Natural killer cell treated with Interleukin-12 subunit alpha and Interleukin-12 subunit beta and Interleukin-15 and Interleukin-18, amount 100 ng/mL, for 72 hours (primary cell): ENCODE measurements around the gene STRIP1. TPM values are rescaled to one million over a fixed set of nuclear protein-coding genes. Genes with fewer than 3 reads are reported as not detected.

Experiments
- ATAC-seq, 2 donors: fragments of 150-1000 bp; cut with Tn5 transposase in 1 of 2; sonication (Bioruptor Pico), chemical (Tn5 transposase) in 1 of 2; 2 replicates each; pipeline ENCODE4 v1.10.0; 2021
- DNase-seq: peaks from one replicate; pipeline ENCODE4 v3.0.0; 2022; ENCODE audit warnings: low spot score
- H3K27ac Mint-ChIP-seq, 2 donors: 1 replicate in 1 of 2; 2 replicates in 1 of 2; pipeline ENCODE4 v1.8.0; 2022; ENCODE audit warnings: mixed read lengths in 2 of 2, mild to moderate bottlenecking in 1 of 2, moderate library complexity in 1 of 2
- H3K27me3 Mint-ChIP-seq, 2 donors: 1 replicate in 1 of 2; 2 replicates in 1 of 2; pipeline ENCODE4 v1.8.0; 2022; ENCODE audit warnings: mixed read lengths in 2 of 2
- H3K36me3 Mint-ChIP-seq: one replicate; pipeline ENCODE4 v1.8.0; 2022; ENCODE audit warnings: mixed read lengths
- H3K4me1 Mint-ChIP-seq, 2 donors: 1 replicate in 1 of 2; 2 replicates in 1 of 2; pipeline ENCODE4 v1.8.0; 2022; ENCODE audit warnings: low read depth in 2 of 2, mixed read lengths in 2 of 2, mild to moderate bottlenecking in 1 of 2
- H3K4me3 Mint-ChIP-seq: one replicate; pipeline ENCODE4 v1.8.0; 2022; ENCODE audit warnings: mixed read lengths
- H3K9me3 Mint-ChIP-seq: 2 replicates; pipeline ENCODE4 v1.8.0; 2022; ENCODE audit warnings: mixed read lengths
- total RNA-seq, 2 donors: library from RNA; stranded (reverse); gene quantifications; one replicate each; pipeline ENCODE4 v1.2.3, GENCODE V29; 2022

STRIP1 gene
- total RNA-seq, 2 donors from 2014 or later, result 38.9 to 57.0 TPM

DNA sequence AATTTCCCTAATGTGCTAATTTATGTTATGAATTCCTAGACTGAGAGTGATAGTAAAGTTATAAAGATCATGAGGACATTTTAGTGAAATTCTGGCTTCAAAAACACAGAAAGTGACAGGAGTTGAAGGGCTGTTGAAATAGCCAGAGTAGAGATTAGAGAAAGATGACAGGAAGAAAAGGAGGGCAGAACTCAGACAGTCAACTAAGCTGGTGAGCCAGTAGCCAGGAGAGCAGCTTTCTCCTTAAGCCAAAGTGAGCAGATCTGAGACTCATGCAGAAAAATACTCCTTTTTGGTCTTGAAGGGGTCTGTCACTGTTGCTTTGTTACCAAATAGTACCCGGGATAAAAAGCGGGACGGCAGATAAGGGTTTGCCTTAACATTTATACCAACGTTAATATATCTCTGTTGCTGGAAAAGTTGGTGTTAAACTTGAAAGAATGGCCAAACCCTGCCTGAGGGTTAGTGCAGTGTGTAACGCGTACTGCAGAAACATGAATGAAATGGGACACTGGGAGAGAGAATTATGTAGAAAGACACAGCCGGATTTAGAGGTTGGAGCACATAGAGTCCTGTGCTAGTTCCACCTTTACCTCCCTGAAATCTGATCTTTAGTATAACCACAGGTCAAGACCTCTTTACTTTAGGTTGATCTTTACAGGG lies 37.1 kb upstream of the STRIP1 start:
- Mint-ChIP-seq H3K27ac (no peak overlapping the region), H3K36me3 (no peaks in the 10 kb centered on the region), H3K4me3 (no peak overlapping the region), H3K9me3 (no peaks in the 10 kb centered on the region), H3K4me1 (peaks cover 4 to 12% of the 10 kb centered on the region in 2 donors), H3K27me3 (no peaks in the 10 kb centered on the region)
- ATAC-seq, result no peak
- no peak for DNase-seq

DNA sequence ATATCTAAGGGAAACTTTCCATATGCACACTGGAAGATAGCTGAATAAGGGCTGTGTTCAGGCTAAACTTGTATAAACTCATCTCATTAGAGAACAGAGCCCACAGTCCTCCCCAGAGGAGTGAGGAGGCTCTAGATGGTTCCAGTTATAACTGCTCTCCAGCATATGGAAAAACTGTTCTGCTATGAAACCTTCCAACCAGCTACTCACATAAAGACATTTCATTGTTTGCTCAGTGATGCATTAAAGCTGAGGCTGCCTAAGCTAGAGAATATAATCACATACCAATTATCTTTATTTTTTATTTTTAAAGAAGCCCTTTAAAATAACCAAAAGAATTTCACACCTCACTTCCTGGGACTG lies 36.6 kb upstream of the STRIP1 start:
- Mint-ChIP-seq H3K4me3 (no peak overlapping the region), H3K9me3 (no peaks in the 10 kb centered on the region), H3K36me3 (no peaks in the 10 kb centered on the region), H3K27ac (no peak overlapping the region), H3K4me1 (peaks cover 4 to 16% of the 10 kb centered on the region in 2 donors), H3K27me3 (no peaks in the 10 kb centered on the region)
- DNase-seq (no peak), ATAC-seq (no peak)

DNA sequence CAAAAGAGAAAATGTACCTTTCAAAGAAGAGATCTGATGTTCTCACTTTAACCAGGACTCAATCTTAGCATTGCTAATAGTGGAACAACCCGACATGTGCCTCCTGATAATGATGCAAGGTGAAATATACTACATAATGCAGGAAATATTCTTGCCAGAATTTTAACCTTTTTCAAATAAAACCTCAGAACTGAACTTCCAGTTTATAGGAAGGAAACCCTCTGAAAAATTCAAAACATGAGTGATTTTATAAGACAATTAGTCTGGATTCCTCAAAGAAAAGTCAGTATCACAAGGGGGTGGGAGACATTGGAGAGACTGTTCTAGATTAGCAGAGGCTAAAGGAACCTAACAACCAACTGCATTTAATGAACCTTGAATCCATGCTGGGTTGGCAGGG lies 31.7 kb upstream of the STRIP1 start:
- no peaks in the 10 kb centered on the region for H3K27me3 Mint-ChIP-seq
- H3K27ac Mint-ChIP-seq, result peak overlapping the region; percentile 75 to 86
- H3K4me3 Mint-ChIP-seq, result no peak overlapping the region
- H3K36me3 Mint-ChIP-seq, result peaks cover 4% of the 10 kb centered on the region
- ATAC-seq (no peak), DNase-seq (no peak)
- H3K9me3 Mint-ChIP-seq, result no peaks in the 10 kb centered on the region
- peaks cover 12 to 22% of the 10 kb centered on the region in 2 donors for H3K4me1 Mint-ChIP-seq

DNA sequence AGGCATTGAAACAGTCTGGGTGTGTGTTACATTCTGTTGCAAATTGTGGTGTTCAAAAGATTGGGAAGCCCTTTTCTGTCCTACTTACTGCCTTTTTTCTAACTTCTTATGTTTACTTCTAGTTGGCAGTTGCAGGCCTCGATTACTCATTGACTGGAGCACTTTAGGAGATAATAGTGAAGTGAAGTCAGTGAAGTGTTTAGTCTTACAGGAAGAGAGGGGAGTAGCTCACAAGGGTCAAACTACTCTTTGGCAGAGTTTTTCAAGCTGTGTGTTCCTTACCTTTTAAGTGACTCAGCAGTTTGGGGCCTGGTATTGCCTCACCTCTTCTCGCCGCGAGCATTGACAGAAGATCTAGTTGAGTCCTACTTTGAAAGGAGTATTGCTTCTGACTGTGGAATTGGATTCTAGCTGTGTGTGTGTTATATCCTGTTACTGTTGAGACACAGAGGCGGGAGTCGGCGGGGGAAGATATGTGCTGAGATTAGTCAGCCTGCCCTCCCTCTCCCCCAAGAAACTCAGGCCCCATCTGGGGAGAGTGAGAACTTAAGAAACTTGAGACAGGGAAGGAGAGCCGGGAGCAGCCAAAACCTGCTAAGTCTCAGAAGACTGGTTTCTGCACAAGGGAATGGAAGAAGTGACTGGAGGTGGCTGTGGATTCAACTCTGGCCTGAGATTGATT lies 30.5 kb upstream of the STRIP1 start:
- peak; percentile 87 to 90 for ATAC-seq
- Mint-ChIP-seq H3K36me3 (peaks cover 4% of the 10 kb centered on the region), H3K9me3 (no peaks in the 10 kb centered on the region), H3K27ac (peak overlapping the region; percentile 75 to 86), H3K4me3 (peak overlapping the region; percentile 74), H3K4me1 (peaks cover 12 to 22% of the 10 kb centered on the region in 2 donors), H3K27me3 (no peaks in the 10 kb centered on the region)
- DNase-seq, result no peak

DNA sequence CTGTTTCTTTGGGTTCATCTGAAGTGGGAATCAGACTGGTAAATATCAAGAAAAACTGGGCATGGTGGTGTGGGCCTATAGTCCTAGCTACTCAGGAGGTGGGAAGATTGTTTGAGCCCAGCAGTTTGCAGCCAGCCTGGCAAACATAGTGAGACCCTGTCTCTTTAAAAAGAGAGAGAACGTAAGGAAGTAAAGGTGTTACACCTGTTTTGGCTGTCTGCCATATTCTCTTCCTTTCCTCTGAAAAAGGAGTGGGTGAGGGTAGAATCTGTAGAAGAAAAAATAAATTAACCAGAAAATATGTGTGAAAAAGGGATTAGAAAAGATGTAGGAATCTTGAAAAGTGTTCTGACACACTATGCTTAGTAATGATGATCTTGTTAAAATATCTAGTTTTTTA lies 29.8 kb upstream of the STRIP1 start:
- Mint-ChIP-seq H3K4me3 (peak overlapping the region; percentile 74), H3K27me3 (no peaks in the 10 kb centered on the region), H3K9me3 (no peaks in the 10 kb centered on the region), H3K27ac (peak overlapping the region; percentile 75 to 86), H3K4me1 (peaks cover 12 to 22% of the 10 kb centered on the region in 2 donors), H3K36me3 (peaks cover 9% of the 10 kb centered on the region)
- DNase-seq, result no peak
- no peak for ATAC-seq

DNA sequence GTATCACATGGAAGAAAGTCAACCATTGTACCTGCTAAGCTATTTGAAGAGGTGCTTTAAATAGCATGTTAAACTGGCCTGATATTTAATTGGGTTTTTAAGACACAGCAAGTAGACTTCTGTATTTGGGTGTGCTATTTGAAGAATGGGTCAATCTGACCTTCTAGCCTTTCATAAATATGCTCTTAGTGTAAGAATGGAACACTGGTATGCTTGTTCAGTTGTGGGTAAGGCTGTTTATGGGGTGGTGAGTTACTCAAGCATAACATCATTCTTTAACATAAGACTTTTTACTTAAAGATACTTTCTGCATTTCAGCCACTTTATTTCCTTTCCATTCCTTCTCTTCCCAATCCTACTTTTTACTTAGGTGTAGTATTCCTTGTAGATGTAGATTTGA lies 28.5 kb upstream of the STRIP1 start:
- Mint-ChIP-seq H3K4me1 (peaks cover 12 to 23% of the 10 kb centered on the region in 2 donors), H3K36me3 (peaks cover 20% of the 10 kb centered on the region), H3K27ac (no peak overlapping the region), H3K9me3 (no peaks in the 10 kb centered on the region), H3K27me3 (no peaks in the 10 kb centered on the region), H3K4me3 (no peak overlapping the region)
- ATAC-seq, result no peak
- no peak for DNase-seq

DNA sequence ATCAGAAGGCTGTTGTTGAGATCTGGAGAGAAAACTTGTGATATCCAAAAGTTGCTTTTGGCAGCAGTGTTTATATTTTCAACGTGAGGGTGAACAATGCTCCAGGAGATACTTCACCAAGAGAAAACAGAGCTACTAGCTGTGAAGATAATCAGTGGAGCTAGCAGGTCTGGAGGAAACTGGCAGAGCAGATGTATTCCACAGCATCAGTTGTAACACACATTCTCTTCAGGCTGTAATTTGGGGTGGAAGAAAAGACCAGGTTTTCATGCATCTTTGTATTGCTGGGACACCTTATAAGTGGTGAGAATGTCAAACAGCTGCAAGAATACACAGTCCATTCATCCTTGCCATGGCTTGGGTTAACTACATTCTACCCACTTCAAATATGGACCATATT lies 27.9 kb upstream of the STRIP1 start:
- Mint-ChIP-seq H3K27me3 (no peaks in the 10 kb centered on the region), H3K4me1 (peaks cover 14 to 28% of the 10 kb centered on the region in 2 donors), H3K9me3 (no peaks in the 10 kb centered on the region), H3K27ac (no peak overlapping the region), H3K36me3 (peaks cover 23% of the 10 kb centered on the region), H3K4me3 (no peak overlapping the region)
- no peak for DNase-seq
- no peak for ATAC-seq

DNA sequence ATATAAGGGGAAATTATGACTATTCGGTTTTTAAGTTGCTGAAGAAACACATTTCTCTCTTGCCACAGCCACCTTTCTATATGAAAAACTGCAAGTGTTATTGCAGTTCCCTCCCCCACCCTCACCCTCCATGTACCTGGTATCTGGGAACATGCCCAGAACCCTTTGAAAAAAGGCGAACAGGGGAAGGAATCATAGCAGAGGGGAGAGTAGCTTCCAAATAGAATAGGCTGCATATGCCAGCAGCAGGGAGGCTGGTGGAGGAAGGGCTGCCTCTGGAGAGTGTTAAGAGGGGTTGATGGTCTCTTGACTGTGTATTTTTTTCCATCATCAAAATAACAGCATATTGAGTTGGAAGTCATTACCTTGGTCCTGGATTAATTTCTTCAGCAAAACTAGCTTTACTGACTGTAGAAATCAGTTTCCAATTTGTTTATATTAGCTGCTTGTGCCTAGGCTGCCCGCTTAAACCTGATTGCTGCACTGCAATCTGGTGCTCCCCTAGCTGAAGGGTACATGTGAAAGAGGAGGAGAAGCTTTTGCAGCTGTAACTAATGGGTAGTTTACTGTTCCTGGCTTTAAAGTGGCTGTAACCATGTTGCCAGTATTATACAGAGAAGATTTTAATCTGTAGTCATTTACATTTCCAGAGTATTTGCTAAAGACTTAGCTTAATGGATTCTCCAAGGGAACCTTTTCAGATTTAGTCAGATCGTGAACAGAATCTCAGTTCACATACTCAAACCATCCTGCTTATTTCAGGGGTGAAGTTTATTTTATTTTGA lies 27.2 kb upstream of the STRIP1 start:
- H3K9me3 Mint-ChIP-seq, result no peaks in the 10 kb centered on the region
- no peak for ATAC-seq
- no peak overlapping the region for H3K27ac Mint-ChIP-seq
- peaks cover 25% of the 10 kb centered on the region for H3K36me3 Mint-ChIP-seq
- H3K27me3 Mint-ChIP-seq, result no peaks in the 10 kb centered on the region
- H3K4me1 Mint-ChIP-seq, result peaks cover 19 to 30% of the 10 kb centered on the region in 2 donors
- H3K4me3 Mint-ChIP-seq, result no peak overlapping the region
- no peak for DNase-seq

DNA sequence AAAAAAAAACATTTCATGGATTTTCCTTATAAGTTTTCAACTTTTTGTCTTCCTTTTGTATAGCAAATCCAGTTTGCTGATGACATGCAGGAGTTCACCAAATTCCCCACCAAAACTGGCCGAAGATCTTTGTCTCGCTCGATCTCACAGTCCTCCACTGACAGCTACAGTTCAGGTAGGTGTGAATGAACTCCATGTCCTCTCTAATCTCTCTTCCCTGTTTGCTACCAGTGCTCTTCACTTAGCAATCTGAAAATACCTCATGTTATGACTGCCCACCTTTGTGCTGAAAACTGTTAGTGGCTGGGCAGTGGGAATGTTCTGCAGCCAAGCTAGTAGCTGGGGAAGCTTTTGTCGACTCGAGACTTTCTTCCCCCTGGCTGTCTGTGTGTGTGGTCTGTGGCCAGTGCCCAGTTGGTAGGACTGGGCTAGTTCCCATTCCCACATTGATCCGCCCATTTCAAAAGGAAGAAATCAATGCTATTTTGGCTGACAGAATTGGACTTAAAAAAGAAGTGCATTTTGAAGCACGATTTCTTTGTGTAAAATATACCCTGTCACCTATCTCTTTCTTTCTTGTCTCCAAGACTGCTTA lies 25.4 kb upstream of the STRIP1 start:
- Mint-ChIP-seq H3K9me3 (no peaks in the 10 kb centered on the region), H3K4me1 (peaks cover 13 to 14% of the 10 kb centered on the region in 2 donors), H3K27me3 (no peaks in the 10 kb centered on the region), H3K4me3 (no peak overlapping the region), H3K27ac (no peak overlapping the region), H3K36me3 (peaks cover 23% of the 10 kb centered on the region)
- no peak for ATAC-seq
- no peak for DNase-seq

DNA sequence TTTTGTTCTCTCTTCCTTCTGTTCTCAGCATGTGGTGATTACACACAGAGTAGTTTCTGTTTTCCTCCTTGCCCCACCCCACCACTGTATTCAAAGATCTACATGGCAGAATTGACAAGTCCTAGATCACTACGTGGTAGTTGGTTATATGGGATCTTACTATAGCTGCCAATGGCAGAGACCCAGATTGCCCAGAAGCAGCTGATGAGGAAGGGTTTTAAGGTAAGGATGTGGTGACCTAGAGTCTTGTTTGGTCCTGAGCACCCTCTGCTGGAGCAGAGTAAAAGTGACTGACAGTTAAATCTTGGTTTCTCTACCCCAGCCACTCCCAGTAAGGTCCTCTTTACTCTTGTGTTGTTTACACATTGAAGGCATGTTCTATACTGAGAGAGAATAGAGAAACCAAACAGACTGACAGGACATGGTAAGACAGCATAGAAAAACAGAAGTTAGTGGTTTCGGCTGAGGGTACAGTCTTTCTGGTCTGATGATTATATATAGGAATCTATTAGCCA lies 22.8 kb upstream of the STRIP1 start:
- Mint-ChIP-seq H3K4me3 (no peak overlapping the region), H3K36me3 (peaks cover 36% of the 10 kb centered on the region), H3K27ac (no peak overlapping the region), H3K9me3 (no peaks in the 10 kb centered on the region), H3K4me1 (peaks cover 7% of the 10 kb centered on the region in 2 donors), H3K27me3 (no peaks in the 10 kb centered on the region)
- ATAC-seq, result peak; percentile 59 to 63
- DNase-seq, result no peak

DNA sequence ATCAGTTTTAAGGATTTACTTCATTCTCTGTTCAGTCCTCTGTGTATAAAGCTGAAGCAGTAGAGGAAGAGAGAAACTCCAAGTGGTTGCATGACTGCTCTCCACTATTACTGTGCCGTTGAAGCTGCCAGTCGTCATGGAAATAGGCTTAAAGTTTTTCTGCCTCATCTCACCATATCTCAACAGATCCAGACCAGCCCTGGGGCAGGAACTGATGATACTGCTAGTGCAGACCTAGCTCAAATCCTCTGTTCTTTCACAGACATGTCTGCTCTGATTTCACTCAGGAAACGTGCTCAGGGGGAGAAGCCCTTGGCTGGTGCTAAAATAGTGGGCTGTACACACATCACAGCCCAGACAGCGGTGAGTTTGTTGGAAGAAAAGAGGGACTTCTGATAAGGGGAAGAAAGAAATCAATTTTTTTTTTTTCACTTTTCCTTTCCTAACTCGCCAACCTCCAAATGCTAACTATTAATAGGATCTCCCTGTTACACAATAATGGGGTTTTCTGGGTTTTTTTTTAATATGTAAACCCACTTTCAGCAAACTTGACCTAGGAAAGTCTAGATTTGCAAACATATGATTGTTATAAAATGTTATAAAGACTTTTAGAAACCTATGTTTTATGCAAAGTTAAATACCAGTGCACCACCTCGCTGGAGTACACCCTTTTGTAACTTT lies 22.2 kb upstream of the STRIP1 start:
- ATAC-seq (no peak), DNase-seq (no peak)
- Mint-ChIP-seq H3K4me1 (peaks cover 7% of the 10 kb centered on the region in 2 donors), H3K27me3 (no peaks in the 10 kb centered on the region), H3K27ac (peak overlapping the region in 1 of 2 donors; percentile 41), H3K36me3 (peaks cover 41% of the 10 kb centered on the region), H3K9me3 (no peaks in the 10 kb centered on the region), H3K4me3 (no peak overlapping the region)

DNA sequence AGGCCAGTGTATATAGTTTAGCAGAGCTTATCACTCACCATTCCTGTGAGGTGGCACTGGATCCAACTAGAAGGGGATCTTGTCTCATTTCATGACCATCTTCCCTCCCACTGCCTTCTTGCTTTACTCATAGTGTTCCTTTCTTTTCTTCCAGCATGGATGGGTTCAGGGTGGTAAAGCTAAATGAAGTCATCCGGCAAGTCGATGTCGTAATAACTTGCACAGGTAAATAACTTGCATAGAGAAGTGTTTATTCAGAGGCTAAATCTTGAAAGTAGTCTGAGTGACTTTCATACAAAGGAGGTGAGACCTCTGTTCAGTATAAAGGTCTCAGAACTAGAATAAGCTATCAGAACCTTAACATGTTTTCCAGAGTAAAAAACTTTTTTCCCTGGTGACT lies 16.6 kb upstream of the STRIP1 start:
- H3K27ac Mint-ChIP-seq, result no peak overlapping the region
- H3K36me3 Mint-ChIP-seq, result peaks cover 43% of the 10 kb centered on the region
- H3K9me3 Mint-ChIP-seq, result no peaks in the 10 kb centered on the region
- no peaks in the 10 kb centered on the region for H3K4me1 Mint-ChIP-seq
- H3K4me3 Mint-ChIP-seq, result no peak overlapping the region
- DNase-seq (no peak), ATAC-seq (no peak)
- no peaks in the 10 kb centered on the region for H3K27me3 Mint-ChIP-seq

DNA sequence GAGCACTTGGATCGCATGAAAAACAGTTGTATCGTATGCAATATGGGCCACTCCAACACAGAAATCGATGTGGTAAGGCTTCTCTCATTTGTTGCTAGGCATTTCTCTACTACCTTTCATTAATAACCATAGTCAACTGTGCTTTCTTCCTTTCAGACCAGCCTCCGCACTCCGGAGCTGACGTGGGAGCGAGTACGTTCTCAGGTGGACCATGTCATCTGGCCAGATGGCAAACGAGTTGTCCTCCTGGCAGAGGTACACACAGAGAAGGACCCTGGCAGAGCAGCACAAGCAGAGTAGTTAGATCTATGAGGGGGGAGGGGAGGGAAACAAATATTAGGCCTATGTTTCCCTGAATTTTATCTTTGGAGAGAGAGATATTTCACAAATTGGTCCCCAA lies 16.0 kb upstream of the STRIP1 start:
- Mint-ChIP-seq H3K4me3 (no peak overlapping the region), H3K36me3 (peaks cover 43% of the 10 kb centered on the region), H3K27ac (no peak overlapping the region), H3K27me3 (no peaks in the 10 kb centered on the region), H3K9me3 (no peaks in the 10 kb centered on the region), H3K4me1 (no peaks in the 10 kb centered on the region)
- DNase-seq, result no peak
- no peak for ATAC-seq
